ENCODE measurements around the gene MAPK4. TPM values are rescaled to one million over a fixed set of nuclear protein-coding genes. Genes with fewer than 3 reads are reported as not detected.

The MAPK4 gene
- total RNA-seq, 1 donor from 2014 or later, result 2.2 TPM

- Histone ChIP-seq H3K27me3 (no peaks in the 10 kb centered on the region), H3K4me1 (no peaks in the 10 kb centered on the region), H3K9me3 (no peaks in the 10 kb centered on the region), H3K4me3 (no peak overlapping the region), H3K27ac (peak overlapping the region; percentile 25), H3K36me3 (no peaks in the 10 kb centered on the region)
- DNase-seq (ENCODE audit: extremely low spot score in 2 of 2), result no peak
- TF ChIP-seq POLR2AphosphoS5 (IDR thresholded peaks at IDR 0.05; ENCODE audit: insufficient read depth in 1 of 2, low read depth in 1 of 2) (no peak), CTCF (IDR thresholded peaks at IDR 0.05) (no peak), POLR2A (IDR thresholded peaks at IDR 0.05) (no peak)
- intact Hi-C loops (cut with DNase I), result no loop called here
Observed at GRCh38 chr18:50653402-50654093, 93.7 kb downstream of the MAPK4 start.

- TF ChIP-seq POLR2A (IDR thresholded peaks at IDR 0.05) (no peak), POLR2AphosphoS5 (IDR thresholded peaks at IDR 0.05; ENCODE audit: insufficient read depth in 1 of 2, low read depth in 1 of 2) (no peak), CTCF (IDR thresholded peaks at IDR 0.05) (no peak)
- Histone ChIP-seq H3K27me3 (no peaks in the 10 kb centered on the region), H3K4me3 (no peak overlapping the region), H3K36me3 (no peaks in the 10 kb centered on the region), H3K4me1 (no peaks in the 10 kb centered on the region), H3K27ac (peak overlapping the region; percentile 25), H3K9me3 (no peaks in the 10 kb centered on the region)
- no peak for DNase-seq (ENCODE audit: extremely low spot score in 2 of 2)
- intact Hi-C loops (cut with DNase I), result no loop called here
Observed at GRCh38 chr18:50654211-50654610, 94.3 kb downstream of the MAPK4 start.

- TF ChIP-seq CTCF (IDR thresholded peaks at IDR 0.05) (no peak), POLR2AphosphoS5 (IDR thresholded peaks at IDR 0.05; ENCODE audit: insufficient read depth in 1 of 2, low read depth in 1 of 2) (peak; percentile 23 to 38)
- Histone ChIP-seq H3K4me1 (no peaks in the 10 kb centered on the region), H3K27me3 (no peaks in the 10 kb centered on the region), H3K4me3 (no peak overlapping the region), H3K9me3 (no peaks in the 10 kb centered on the region), H3K27ac (peak overlapping the region; percentile 25), H3K36me3 (no peaks in the 10 kb centered on the region)
- DNase-seq (ENCODE audit: extremely low spot score in 2 of 2), result no peak
- intact Hi-C loops (cut with DNase I), result no loop called here
Observed at GRCh38 chr18:50654658-50655550, 95.0 kb downstream of the MAPK4 start.

GRCh38 chr18:50656396-50656795 is 96.5 kb downstream of the MAPK4 start:
- Histone ChIP-seq H3K27me3 (no peaks in the 10 kb centered on the region), H3K4me3 (no peak overlapping the region), H3K9me3 (no peaks in the 10 kb centered on the region), H3K27ac (no peak overlapping the region), H3K4me1 (no peaks in the 10 kb centered on the region), H3K36me3 (no peaks in the 10 kb centered on the region)
- intact Hi-C loops (cut with DNase I), result no loop called here
- DNase-seq (ENCODE audit: extremely low spot score in 2 of 2), result no peak
- TF ChIP-seq POLR2A (IDR thresholded peaks at IDR 0.05) (no peak), POLR2AphosphoS5 (IDR thresholded peaks at IDR 0.05; ENCODE audit: insufficient read depth in 1 of 2, low read depth in 1 of 2) (no peak), CTCF (IDR thresholded peaks at IDR 0.05) (no peak)
